GM19043 (cell line): ENCODE results near the gene UMPS.
"Not testable (repeated sequence)": the region's sequence is repeated elsewhere in the genome, so short reads cannot be mapped to it uniquely, and the experiment has no call there.

Source experiments
- ATAC-seq: cut with Tn5 transposase; IDR thresholded peaks from one replicate; pipeline ENCODE4 v1.9.1; 2021; ENCODE audit warnings: low read depth; ENCODE audit not compliant: unreplicated experiment

UMPS gene

GRCh38 chr3:124776856-124777255, 46.6 kb downstream of the UMPS start:
- ATAC-seq = no peak

DNA sequence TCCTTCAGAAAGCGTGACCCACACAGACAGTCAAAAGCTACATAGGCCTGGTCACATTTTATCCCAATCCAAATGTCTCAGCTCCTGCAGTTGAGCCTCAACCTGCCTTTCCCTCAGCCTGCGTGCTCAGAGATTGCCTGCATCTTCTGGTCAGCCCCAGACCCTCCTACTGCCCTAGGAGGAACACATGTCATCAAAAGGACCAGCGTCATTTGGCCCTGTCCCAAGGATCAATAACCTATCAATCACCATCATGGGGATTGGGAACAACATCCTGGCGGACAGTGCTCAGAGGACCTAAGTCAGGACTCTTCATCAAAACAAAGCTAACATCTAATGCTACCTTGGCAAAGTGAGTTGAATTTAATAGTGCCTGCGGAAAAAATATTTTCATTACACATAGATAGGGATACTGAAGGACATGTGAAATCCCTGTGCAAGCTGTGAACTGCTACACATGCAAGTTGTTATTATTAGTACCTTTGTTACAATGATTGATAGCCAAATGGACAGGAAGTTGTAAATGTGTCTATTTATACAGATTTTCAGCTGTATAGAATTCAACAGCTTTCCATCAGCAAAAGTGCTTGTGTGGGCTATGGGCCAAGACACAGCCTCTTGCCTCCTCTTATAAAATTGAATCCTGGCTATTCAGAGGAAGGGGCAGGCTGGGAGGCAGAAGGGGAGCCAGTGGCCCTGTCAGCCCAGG, 47.7 kb downstream of the UMPS start:
- ATAC-seq = no peak

DNA sequence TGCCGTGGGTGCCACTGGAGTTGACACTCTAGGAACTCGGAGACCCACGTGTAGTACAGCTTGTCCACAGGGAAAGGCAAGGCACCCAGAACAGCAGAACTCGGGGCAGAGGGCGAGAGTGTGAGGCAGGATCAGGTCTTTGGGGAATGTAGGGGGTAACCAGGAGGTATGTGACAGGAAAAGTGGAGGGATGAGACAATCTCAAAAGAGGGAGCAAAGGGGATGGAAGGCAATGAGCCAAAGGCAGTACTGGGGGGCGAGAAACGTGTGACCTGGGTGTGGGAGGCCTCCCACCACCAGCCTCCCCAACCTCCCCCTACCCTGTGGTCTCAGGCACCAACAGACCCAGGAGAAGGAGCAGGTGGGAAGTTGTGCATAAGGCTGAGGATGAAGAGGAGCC, 48.9 kb downstream of the UMPS start:
- ATAC-seq = no peak

DNA sequence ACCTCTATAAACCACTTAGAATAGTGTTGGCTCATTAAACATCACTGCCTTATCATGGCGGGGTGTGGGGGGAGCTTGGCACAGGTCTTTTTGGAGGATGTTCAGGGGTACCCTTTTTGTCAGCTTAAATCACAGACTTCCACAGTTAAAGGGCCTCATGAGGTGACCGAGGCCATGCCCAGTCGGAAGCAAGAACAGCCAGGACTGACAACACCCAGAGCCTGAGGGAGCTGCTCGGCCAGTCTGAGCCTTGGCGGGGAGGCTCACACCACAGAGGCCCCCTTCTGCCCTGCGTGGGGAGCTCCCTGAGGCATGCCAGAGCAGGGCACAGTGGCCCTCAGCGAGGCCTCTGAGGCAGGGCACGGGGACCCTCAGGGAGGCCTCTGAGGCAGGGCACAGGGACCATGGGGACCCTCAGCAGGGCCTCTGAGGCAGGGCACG, 49.5 kb downstream of the UMPS start:
- ATAC-seq = no peak

DNA sequence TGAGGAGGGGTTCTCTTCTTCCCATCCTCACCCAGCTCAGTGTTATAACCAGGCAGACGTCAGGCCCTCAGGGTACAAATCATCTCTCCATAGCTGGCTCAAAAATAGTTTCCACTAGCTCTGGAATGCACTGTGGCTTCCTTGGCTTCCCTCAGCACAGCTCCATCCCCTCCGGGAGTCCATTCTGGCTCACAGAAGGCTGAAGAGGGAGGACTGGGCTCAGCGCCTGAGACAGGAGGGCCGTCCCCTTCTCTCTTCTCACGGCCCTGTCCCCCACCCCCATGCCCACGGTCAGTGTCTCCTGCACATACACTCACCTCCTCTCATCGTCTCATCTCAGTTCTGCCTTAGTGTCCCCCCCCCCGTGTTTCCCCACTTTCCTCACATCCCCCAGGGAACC, 50.1 kb downstream of the UMPS start:
- ATAC-seq = no peak

GRCh38 chr3:124780761-124781475, 50.7 kb downstream of the UMPS start:
- ATAC-seq = no peak

DNA sequence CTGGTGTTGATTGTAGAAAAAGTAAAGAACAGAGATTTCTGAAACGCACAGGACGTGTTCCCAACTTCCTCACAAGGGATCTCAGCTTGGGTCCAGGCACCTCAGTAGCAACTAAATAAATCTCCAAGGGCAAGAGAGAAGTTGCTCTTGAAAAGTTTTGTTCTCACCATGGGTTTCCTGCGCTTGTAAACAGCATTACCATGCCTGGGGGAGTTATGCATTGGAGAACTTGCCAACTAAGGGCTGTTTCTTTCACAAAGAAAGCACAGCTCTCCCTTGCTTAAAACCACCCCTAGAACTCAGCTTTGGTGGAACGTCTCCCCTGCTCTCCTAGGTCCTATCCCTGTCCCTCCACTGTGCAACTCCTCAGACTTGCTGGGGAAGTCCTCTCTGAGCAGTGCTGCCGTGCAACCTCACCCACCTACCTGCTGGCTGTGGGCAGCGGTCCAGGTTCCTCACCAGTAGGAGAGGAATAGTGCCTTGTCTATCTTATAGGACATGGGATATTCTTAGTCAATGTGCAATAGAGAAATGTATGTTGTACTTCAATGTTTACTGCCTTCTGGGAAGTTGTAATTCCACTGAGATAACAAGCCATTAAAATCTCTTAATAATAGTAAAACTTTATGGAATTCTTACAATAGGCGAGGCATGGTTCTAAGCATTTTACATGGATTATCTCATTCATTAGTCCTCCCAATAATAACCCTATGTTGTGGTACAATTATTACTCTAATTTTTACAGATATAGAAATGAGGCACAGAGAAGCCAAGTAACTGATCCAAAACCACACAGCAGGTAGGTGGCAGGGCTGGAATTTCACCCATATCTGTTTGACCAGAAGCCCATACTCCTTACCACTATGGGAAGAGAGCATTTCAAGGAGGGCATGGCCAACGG, 51.5 kb downstream of the UMPS start:
- no peak for ATAC-seq

- not testable (repeated sequence) for ATAC-seq
Observed at GRCh38 chr3:124782377-124782712, 52.1 kb downstream of the UMPS start.

- no peak for ATAC-seq
Observed at GRCh38 chr3:124783696-124784095, 53.4 kb downstream of the UMPS start.

- ATAC-seq = no peak
Observed at GRCh38 chr3:124784686-124785382, 54.6 kb downstream of the UMPS start.

- ATAC-seq = no peak
Observed at GRCh38 chr3:124785973-124786372, 55.7 kb downstream of the UMPS start.

GRCh38 chr3:124786511-124787241, 56.4 kb downstream of the UMPS start:
- no peak for ATAC-seq

DNA sequence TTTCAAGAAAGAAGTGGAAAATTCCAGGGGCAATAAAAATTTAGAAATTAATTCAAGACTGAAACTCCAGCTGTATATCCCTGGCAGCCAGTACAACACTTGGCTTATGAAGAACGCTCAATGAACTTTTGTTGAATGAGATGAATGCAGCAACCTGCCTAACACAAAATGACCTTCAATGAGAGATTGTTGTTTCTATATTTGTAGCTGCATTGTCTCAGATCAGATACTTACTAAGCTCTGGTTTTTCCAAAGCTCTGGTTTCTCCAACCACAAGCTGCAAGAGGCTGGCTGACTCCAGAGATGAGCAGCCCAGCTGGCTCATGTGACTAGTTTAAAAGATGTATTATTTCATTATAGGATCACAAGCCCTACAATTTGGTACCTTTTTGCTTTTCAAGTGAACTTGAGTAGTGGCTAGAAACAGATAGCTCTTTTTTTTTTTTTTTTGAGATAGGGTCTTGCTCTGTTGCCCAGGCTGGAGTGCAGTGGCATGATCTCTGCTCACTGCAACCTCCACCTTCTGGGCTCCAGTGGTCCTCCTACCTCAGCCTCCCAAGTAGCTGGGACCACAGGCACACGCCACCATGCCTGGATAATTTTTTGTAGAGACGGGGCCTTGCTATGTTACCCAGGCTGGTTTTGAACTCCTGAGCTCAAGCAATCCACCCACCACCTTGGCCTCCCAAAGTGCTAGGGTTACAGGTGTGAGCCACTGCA, 57.4 kb downstream of the UMPS start:
- no peak for ATAC-seq

DNA sequence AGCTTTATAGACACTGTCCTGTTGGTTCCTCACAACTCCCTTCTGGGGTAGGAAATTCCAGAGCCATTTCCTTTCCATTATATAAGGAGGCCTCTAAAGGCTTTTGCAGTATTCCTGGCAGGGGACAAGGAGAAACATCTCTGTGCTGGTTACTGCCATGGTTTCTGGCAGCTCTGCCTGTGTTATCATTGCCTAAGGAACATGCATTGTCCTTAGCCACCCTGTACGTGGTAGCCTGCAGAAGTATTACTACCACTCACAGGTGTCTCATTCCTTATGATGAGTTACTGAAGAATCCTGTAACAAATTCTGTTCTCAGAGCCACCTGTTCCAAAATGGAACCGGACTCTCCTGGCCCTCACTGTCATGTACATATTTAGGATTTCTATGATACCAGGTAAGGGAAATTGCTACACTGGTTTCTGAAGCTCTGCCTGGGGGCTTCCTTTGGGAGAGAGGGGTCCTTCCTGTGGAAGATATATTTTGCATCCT, 58.0 kb downstream of the UMPS start:
- ATAC-seq = no peak

GRCh38 chr3:124789103-124789502, 58.9 kb downstream of the UMPS start:
- not testable (repeated sequence) for ATAC-seq

- ATAC-seq = no peak
Observed at GRCh38 chr3:124791142-124791541, 60.9 kb downstream of the UMPS start.

DNA sequence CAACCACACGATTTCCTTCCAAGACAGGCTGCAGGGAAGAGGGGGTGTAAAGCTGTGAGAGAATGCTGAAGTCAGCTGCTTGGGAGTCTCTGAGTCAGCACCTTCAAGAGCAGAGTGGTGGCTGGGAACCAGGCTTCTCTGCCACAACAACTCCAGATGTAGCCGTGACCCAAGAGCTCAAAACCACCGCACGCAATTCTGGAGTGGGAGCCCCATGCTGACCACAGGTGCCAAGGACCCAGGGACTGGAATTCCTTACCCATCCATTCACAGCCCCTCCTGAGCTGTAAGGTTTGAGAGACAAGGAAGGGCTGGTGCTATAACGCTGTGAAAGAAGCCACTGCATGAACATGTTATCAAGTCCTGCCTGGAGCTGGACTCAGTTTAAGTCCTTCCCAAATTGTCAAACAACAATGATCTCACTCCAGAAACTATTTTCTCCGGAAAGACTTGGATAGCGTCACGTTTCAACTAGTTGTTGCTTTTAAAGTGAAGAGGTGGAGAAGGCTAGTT, 61.4 kb downstream of the UMPS start:
- no peak for ATAC-seq

DNA sequence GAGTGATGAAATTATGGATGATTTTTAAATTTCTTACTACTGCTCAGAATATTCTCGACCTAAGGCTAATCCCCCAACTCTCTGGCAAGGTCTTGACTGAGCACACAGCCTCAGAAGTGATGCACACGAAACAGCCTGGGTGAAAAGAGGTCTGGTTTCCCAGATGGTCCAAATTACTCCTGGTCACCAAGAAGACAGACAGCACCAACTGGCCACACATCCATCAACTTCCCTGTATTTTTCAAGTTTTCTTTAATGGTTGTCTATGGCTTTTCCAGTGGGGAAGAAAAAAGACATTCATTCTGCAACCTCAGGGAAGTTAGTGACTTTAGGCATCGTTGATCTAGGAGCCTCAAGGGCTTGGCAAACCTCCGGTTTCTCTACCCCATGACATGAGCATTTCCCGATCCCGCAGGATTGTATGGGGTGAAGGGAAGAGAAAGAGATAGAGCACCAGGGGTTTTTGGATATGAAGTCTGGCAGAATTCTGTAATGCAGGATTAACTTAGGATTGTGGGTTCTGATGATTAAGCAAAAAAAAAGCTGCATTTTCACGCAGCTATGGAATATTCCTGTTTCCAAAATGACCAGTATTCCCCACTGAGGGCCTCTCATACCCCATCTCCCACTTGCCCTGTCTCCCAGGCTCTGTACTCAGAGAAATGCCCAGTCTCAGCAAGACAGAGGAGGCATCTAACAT, 62.2 kb downstream of the UMPS start:
- ATAC-seq = no peak
